IgD-negative memory B cell (primary cell): ENCODE data around the gene MYH3. TPM values are rescaled to one million over a fixed set of nuclear protein-coding genes. Genes with fewer than 3 reads are reported as not detected.
A peak's percentile ranks its signal among the peaks of the same experiment; 100 is the strongest.

Source experiments
- H3K27ac Mint-ChIP-seq, 3 donors: one replicate each; pipeline ENCODE4 v1.8.0; 2020 to 2022; ENCODE audit warnings: mild to moderate bottlenecking in 3 of 3, mixed read lengths in 3 of 3, moderate library complexity in 1 of 3
- H3K27me3 Mint-ChIP-seq: one replicate; pipeline ENCODE4 v1.8.0; 2021; ENCODE audit warnings: mixed read lengths
- H3K36me3 Mint-ChIP-seq: one replicate; pipeline ENCODE4 v1.8.0; 2020; ENCODE audit warnings: mild to moderate bottlenecking, mixed read lengths
- H3K4me1 Mint-ChIP-seq, 3 donors: one replicate each; pipeline ENCODE4 v1.8.0; 2020 to 2022; ENCODE audit warnings: mixed read lengths in 3 of 3, mild to moderate bottlenecking in 1 of 3
- H3K4me3 Mint-ChIP-seq, 4 donors: one replicate each; pipeline ENCODE4 v1.8.0; 2020 to 2022; ENCODE audit warnings: mild to moderate bottlenecking in 4 of 4, mixed read lengths in 4 of 4, moderate library complexity in 3 of 4
- H3K9me3 Mint-ChIP-seq, 3 donors: one replicate each; pipeline ENCODE4 v1.8.0; 2020 to 2021; ENCODE audit warnings: mixed read lengths in 3 of 3, mild to moderate bottlenecking in 1 of 3
- polyA plus RNA-seq: library from polyadenylated mRNA; unstranded; fragments of 300-500 nt; fragmentation: Illumina TruSeq; gene quantifications from one replicate; pipeline ENCODE4 v1.2.3, GENCODE V29; 2021

Gene MYH3
- polyA plus RNA-seq, 1 donor from 2014 or later: 1.6 TPM

- Mint-ChIP-seq H3K36me3 (peaks cover 15% of the 10 kb centered on the region), H3K27ac (no peak overlapping the region), H3K9me3 (no peaks in the 10 kb centered on the region), H3K4me1 (no peaks in the 10 kb centered on the region), H3K4me3 (no peak overlapping the region), H3K27me3 (no peaks in the 10 kb centered on the region)
Observed at GRCh38 chr17:10664571-10664970, 7.5 kb upstream of the MYH3 start.

GRCh38 chr17:10663231-10663630 lies 6.1 kb upstream of the MYH3 start:
- Mint-ChIP-seq H3K4me3 (no peak overlapping the region), H3K4me1 (no peaks in the 10 kb centered on the region), H3K27ac (no peak overlapping the region), H3K9me3 (no peaks in the 10 kb centered on the region), H3K27me3 (no peaks in the 10 kb centered on the region), H3K36me3 (peaks cover 18% of the 10 kb centered on the region)

GRCh38 chr17:10661437-10661836 lies 4.3 kb upstream of the MYH3 start:
- Mint-ChIP-seq H3K36me3 (peaks cover 18% of the 10 kb centered on the region), H3K9me3 (no peaks in the 10 kb centered on the region), H3K27ac (no peak overlapping the region), H3K4me3 (no peak overlapping the region), H3K4me1 (no peaks in the 10 kb centered on the region), H3K27me3 (no peaks in the 10 kb centered on the region)

GRCh38 chr17:10657879-10658278 lies 770 bp upstream of the MYH3 start:
- no peak overlapping the region for H3K27ac Mint-ChIP-seq
- H3K9me3 Mint-ChIP-seq: no peaks in the 10 kb centered on the region
- H3K4me1 Mint-ChIP-seq: peaks cover 0 to 3% (median 0%) of the 10 kb centered on the region in 3 donors
- peaks cover 5% of the 10 kb centered on the region for H3K36me3 Mint-ChIP-seq
- H3K4me3 Mint-ChIP-seq: no peak overlapping the region
- H3K27me3 Mint-ChIP-seq: no peaks in the 10 kb centered on the region

- H3K27ac Mint-ChIP-seq: no peak overlapping the region
Observed at GRCh38 chr17:10653987-10654386, 3.1 kb downstream of the MYH3 start.

GRCh38 chr17:10652984-10653659 lies 4.0 kb downstream of the MYH3 start:
- no peak overlapping the region for H3K27ac Mint-ChIP-seq
- H3K36me3 Mint-ChIP-seq: no peaks in the 10 kb centered on the region
- H3K4me3 Mint-ChIP-seq: no peak overlapping the region
- H3K9me3 Mint-ChIP-seq: no peaks in the 10 kb centered on the region
- no peaks in the 10 kb centered on the region for H3K27me3 Mint-ChIP-seq
- peaks cover 0 to 4% (median 1%) of the 10 kb centered on the region in 3 donors for H3K4me1 Mint-ChIP-seq

More at GRCh38 chr17:10653987-10654386, 3.1 kb downstream of the MYH3 start:
- Mint-ChIP-seq H3K9me3 (no peaks in the 10 kb centered on the region), H3K4me3 (peak overlapping the region in 1 of 4 donors; percentile 68), H3K36me3 (peaks cover 3% of the 10 kb centered on the region), H3K4me1 (peaks cover 0 to 4% (median 1%) of the 10 kb centered on the region in 3 donors), H3K27me3 (no peaks in the 10 kb centered on the region)

- Mint-ChIP-seq H3K9me3 (no peaks in the 10 kb centered on the region), H3K27me3 (no peaks in the 10 kb centered on the region), H3K27ac (no peak overlapping the region)
Observed at GRCh38 chr17:10651927-10652326, 5.2 kb downstream of the MYH3 start.

GRCh38 chr17:10649602-10650001 lies 7.5 kb downstream of the MYH3 start:
- H3K27ac Mint-ChIP-seq: no peak overlapping the region
- no peak overlapping the region for H3K4me3 Mint-ChIP-seq
- H3K36me3 Mint-ChIP-seq: peaks cover 1% of the 10 kb centered on the region
- no peaks in the 10 kb centered on the region for H3K9me3 Mint-ChIP-seq
- no peaks in the 10 kb centered on the region for H3K27me3 Mint-ChIP-seq
- H3K4me1 Mint-ChIP-seq: peaks cover 4 to 5% (median 4%) of the 10 kb centered on the region in 3 donors

More at GRCh38 chr17:10651927-10652326, 5.2 kb downstream of the MYH3 start:
- peaks cover 0 to 4% (median 1%) of the 10 kb centered on the region in 3 donors for H3K4me1 Mint-ChIP-seq
- no peak overlapping the region for H3K4me3 Mint-ChIP-seq
- H3K36me3 Mint-ChIP-seq: no peaks in the 10 kb centered on the region

- H3K4me3 Mint-ChIP-seq: no peak overlapping the region
- no peaks in the 10 kb centered on the region for H3K27me3 Mint-ChIP-seq
- no peaks in the 10 kb centered on the region for H3K9me3 Mint-ChIP-seq
- no peak overlapping the region for H3K27ac Mint-ChIP-seq
- peaks cover 4 to 5% (median 4%) of the 10 kb centered on the region in 3 donors for H3K4me1 Mint-ChIP-seq
- peaks cover 1% of the 10 kb centered on the region for H3K36me3 Mint-ChIP-seq
Observed at GRCh38 chr17:10648956-10649355, 8.2 kb downstream of the MYH3 start.

GRCh38 chr17:10648381-10648780 lies 8.7 kb downstream of the MYH3 start:
- Mint-ChIP-seq H3K27me3 (no peaks in the 10 kb centered on the region), H3K36me3 (peaks cover 1% of the 10 kb centered on the region), H3K9me3 (no peaks in the 10 kb centered on the region), H3K4me1 (peaks cover 3 to 5% (median 4%) of the 10 kb centered on the region in 3 donors), H3K4me3 (no peak overlapping the region), H3K27ac (peak overlapping the region in 1 of 3 donors; percentile 9)

GRCh38 chr17:10646392-10646990 lies 10.6 kb downstream of the MYH3 start:
- Mint-ChIP-seq H3K4me1 (peaks cover 0 to 5% (median 4%) of the 10 kb centered on the region in 3 donors), H3K27me3 (no peaks in the 10 kb centered on the region), H3K36me3 (peaks cover 1% of the 10 kb centered on the region), H3K9me3 (no peaks in the 10 kb centered on the region), H3K4me3 (no peak overlapping the region), H3K27ac (no peak overlapping the region)

- no peaks in the 10 kb centered on the region for H3K9me3 Mint-ChIP-seq
- no peak overlapping the region for H3K27ac Mint-ChIP-seq
- no peak overlapping the region for H3K4me3 Mint-ChIP-seq
- peaks cover 12% of the 10 kb centered on the region for H3K36me3 Mint-ChIP-seq
- no peaks in the 10 kb centered on the region for H3K27me3 Mint-ChIP-seq
- H3K4me1 Mint-ChIP-seq: peaks cover 4 to 5% (median 4%) of the 10 kb centered on the region in 3 donors
Observed at GRCh38 chr17:10640475-10640874, 16.6 kb downstream of the MYH3 start.

GRCh38 chr17:10638151-10638550 lies 19.0 kb downstream of the MYH3 start:
- Mint-ChIP-seq H3K4me1 (peaks cover 18 to 25% (median 24%) of the 10 kb centered on the region in 3 donors), H3K9me3 (no peaks in the 10 kb centered on the region), H3K27me3 (no peaks in the 10 kb centered on the region), H3K4me3 (no peak overlapping the region), H3K36me3 (peaks cover 12% of the 10 kb centered on the region), H3K27ac (no peak overlapping the region)

GRCh38 chr17:10635290-10635689 lies 21.8 kb downstream of the MYH3 start:
- Mint-ChIP-seq H3K27ac (peak overlapping the region in 1 of 3 donors; percentile 1), H3K4me1 (peaks cover 20 to 31% (median 27%) of the 10 kb centered on the region in 3 donors), H3K27me3 (no peaks in the 10 kb centered on the region), H3K36me3 (peaks cover 15% of the 10 kb centered on the region), H3K9me3 (no peaks in the 10 kb centered on the region), H3K4me3 (peak overlapping the region in 1 of 4 donors; percentile 6)

- Mint-ChIP-seq H3K4me1 (peaks cover 20 to 31% (median 27%) of the 10 kb centered on the region in 3 donors), H3K4me3 (peak overlapping the region; percentile 9 to 95 (median 78)), H3K36me3 (peaks cover 13% of the 10 kb centered on the region), H3K27ac (peak overlapping the region; percentile 15 to 92 (median 87)), H3K9me3 (no peaks in the 10 kb centered on the region), H3K27me3 (no peaks in the 10 kb centered on the region)
Observed at GRCh38 chr17:10633738-10634379, 23.2 kb downstream of the MYH3 start.
